T1000 (cell line): ENCODE data around the gene HDLBP.

Experiments
- DNase-seq: peaks from one replicate; lab custom pipeline; 2025; ENCODE audit warnings: mixed read lengths; lab: John Stamatoyannopoulos, UW

HDLBP gene

GRCh38 chr2:241275910-241276309, 39.6 kb downstream of the HDLBP start:
- DNase-seq, result no peak

- no peak for DNase-seq
Observed at GRCh38 chr2:241275504-241275903, 40.0 kb downstream of the HDLBP start.

- DNase-seq, result no peak
Observed at GRCh38 chr2:241274127-241274526, 41.3 kb downstream of the HDLBP start.

- no peak for DNase-seq
Observed at GRCh38 chr2:241273210-241274020, 42.1 kb downstream of the HDLBP start.

GRCh38 chr2:241272303-241273209, 42.9 kb downstream of the HDLBP start:
- DNase-seq, result peak; percentile 59

- DNase-seq, result peak; percentile 24
Observed at GRCh38 chr2:241271706-241272302, 43.7 kb downstream of the HDLBP start.

- no peak for DNase-seq
Observed at GRCh38 chr2:241270531-241270930, 44.9 kb downstream of the HDLBP start.

- no peak for DNase-seq
Observed at GRCh38 chr2:241269707-241270520, 45.6 kb downstream of the HDLBP start.

- DNase-seq, result peak; percentile 32
Observed at GRCh38 chr2:241268716-241269445, 46.6 kb downstream of the HDLBP start.

GRCh38 chr2:241268306-241268705, 47.2 kb downstream of the HDLBP start:
- DNase-seq, result no peak

- no peak for DNase-seq
Observed at GRCh38 chr2:241267249-241268067, 48.0 kb downstream of the HDLBP start.

- DNase-seq, result no peak
Observed at GRCh38 chr2:241265506-241265905, 50.0 kb downstream of the HDLBP start.

GRCh38 chr2:241263061-241263460, 52.4 kb downstream of the HDLBP start:
- DNase-seq, result no peak

- no peak for DNase-seq
Observed at GRCh38 chr2:241261628-241262027, 53.8 kb downstream of the HDLBP start.

- no peak for DNase-seq
Observed at GRCh38 chr2:241260911-241261310, 54.6 kb downstream of the HDLBP start.

GRCh38 chr2:241258505-241259280, 56.8 kb downstream of the HDLBP start:
- no peak for DNase-seq

GRCh38 chr2:241257419-241258032, 57.9 kb downstream of the HDLBP start:
- no peak for DNase-seq

- no peak for DNase-seq
Observed at GRCh38 chr2:241256168-241256545, 59.3 kb downstream of the HDLBP start.
